Activated T-cell treated with anti-CD3 and anti-CD28 coated beads, Interleukin-2, amount 50 U/mL, for 4 hours (primary cell): Measurements from ENCODE around the gene CLSTN2. TPM values are rescaled to one million over a fixed set of nuclear protein-coding genes. Genes with fewer than 3 reads are reported as not detected.

Experiments used
- ATAC-seq, 2 donors: fragments of 200-7000 bp; cut with Tn5 transposase; one replicate each; pipeline ENCODE4 v1.10.0; 2021
- DNase-seq: peaks from one replicate; pipeline ENCODE4 v3.0.0-alpha.2; 2020
- H3K27me3 Mint-ChIP-seq: one replicate; pipeline ENCODE4 v1.8.0; 2021; ENCODE audit warnings: low read depth, mixed read lengths
- H3K36me3 Mint-ChIP-seq: one replicate; pipeline ENCODE4 v1.8.0; 2022; ENCODE audit warnings: mixed read lengths; ENCODE audit not compliant: insufficient read depth
- H3K4me1 Mint-ChIP-seq: one replicate; pipeline ENCODE4 v1.8.0; 2021; ENCODE audit warnings: low read depth, mixed read lengths
- H3K4me3 Mint-ChIP-seq: one replicate; pipeline ENCODE4 v1.8.0; 2021; ENCODE audit warnings: mild to moderate bottlenecking, moderate library complexity, mixed read lengths
- H3K9me3 Mint-ChIP-seq: one replicate; pipeline ENCODE4 v1.8.0; 2021; ENCODE audit warnings: mixed read lengths
- total RNA-seq, 3 donors: library from RNA; stranded (reverse); gene quantifications; one replicate each; pipeline ENCODE4 v1.2.1, GENCODE V29; 2021

CLSTN2 gene
- total RNA-seq, 3 donors from 2014 or later, result under 0.01 to 0.10 (median 0.03) TPM

DNA sequence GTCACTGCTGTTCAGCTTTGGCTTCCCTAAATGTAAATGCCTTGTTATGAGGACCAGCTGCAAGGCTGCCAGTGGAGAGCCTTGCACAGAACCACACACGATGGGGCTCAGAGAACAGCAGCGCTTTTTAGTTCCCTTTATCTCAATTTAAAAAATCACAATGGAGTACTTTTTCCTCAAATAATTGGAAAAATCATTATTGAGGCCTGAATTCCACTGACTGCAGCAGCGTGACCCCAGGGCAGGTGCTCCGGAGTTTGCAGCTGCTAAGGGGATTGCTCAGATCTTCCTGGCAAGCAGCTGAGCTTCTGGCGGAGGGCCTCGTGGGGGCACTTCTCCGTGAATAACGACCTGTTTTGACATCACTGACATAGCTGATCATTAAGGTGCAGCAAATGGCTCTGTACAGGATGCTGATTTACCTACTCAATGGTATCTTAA, 497.3 kb downstream of the CLSTN2 start:
- no peak for DNase-seq
- Mint-ChIP-seq H3K4me3 (no peak overlapping the region), H3K27me3 (peaks cover 3% of the 10 kb centered on the region), H3K9me3 (no peaks in the 10 kb centered on the region), H3K36me3 (no peaks in the 10 kb centered on the region), H3K4me1 (no peaks in the 10 kb centered on the region)
- ATAC-seq, result no peak

DNA sequence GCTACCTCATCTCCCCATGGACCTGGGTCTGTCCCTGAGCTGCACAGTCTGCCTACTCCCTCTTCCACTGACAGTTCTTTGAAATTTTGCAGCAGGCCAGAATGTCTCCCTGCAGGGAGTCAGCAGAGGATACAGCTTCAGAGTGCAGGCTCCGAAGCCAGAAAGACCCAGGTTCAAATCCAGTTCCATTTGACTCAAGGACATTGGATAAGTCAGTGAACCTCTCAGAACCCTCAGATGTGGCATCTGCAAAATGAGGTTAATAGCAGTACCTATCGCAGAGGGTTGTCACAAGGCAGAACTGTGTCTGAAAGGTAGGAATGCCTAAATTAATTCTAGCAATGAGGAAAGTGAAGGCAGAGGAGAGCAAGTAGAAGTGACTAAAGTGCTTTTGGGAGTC, 498.4 kb downstream of the CLSTN2 start:
- no peaks in the 10 kb centered on the region for H3K9me3 Mint-ChIP-seq
- no peaks in the 10 kb centered on the region for H3K4me1 Mint-ChIP-seq
- ATAC-seq (no peak), DNase-seq (no peak)
- H3K4me3 Mint-ChIP-seq, result no peak overlapping the region
- H3K27me3 Mint-ChIP-seq, result peaks cover 3% of the 10 kb centered on the region
- no peaks in the 10 kb centered on the region for H3K36me3 Mint-ChIP-seq

DNA sequence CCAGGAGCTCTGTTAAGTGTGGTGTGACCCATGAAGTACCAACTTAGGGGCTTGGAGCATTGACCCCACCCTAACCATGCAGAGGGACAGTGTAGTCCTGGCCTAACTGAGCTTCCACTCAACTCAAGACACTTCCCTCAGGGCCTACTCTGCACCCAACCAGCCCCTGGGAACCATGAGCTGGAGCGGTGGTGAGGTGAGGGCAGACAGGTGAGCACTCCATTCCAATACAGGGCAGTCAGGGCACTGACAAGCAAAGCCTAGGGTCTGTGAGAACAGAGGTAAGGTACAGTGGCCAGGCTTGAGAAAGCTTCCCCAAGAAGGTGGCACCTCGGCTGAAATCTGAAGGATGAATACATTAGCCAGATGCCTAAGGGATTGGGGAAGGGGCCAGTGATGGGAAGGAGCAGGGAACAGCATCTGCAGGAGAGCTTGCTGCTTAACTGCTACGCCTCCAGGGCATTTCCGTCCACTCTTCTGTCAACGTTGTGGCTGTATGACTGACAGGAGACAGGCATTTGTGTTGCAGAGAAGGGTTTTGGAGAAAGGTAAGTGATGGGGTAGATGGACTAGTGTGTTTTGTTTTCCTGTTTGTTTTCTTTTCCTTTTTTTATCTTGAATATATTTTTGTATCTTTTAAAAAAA, 499.4 kb downstream of the CLSTN2 start:
- no peaks in the 10 kb centered on the region for H3K4me1 Mint-ChIP-seq
- H3K36me3 Mint-ChIP-seq, result no peaks in the 10 kb centered on the region
- ATAC-seq (no peak), DNase-seq (no peak)
- H3K27me3 Mint-ChIP-seq, result peaks cover 3% of the 10 kb centered on the region
- H3K9me3 Mint-ChIP-seq, result no peaks in the 10 kb centered on the region
- no peak overlapping the region for H3K4me3 Mint-ChIP-seq

DNA sequence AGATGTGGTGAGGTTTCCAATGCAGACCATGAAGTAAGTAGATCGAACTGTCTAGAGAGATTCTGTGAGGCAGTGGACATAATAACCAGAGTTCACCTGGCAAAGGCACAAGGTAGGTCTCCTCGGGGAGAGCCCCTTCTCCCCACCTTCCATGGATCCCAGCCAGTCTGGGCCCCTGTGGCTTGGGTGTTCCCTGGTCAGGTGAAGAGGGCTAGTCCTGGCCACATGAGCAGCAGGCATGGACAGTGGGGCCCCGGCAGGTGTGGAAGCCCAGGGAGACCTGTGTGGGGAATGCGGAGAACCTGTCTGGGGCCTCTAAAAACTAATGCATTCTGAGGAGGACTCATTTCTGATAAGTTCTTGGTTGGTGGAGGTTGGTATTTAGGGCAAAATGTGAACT, 501.4 kb downstream of the CLSTN2 start:
- no peaks in the 10 kb centered on the region for H3K36me3 Mint-ChIP-seq
- peaks cover 3% of the 10 kb centered on the region for H3K27me3 Mint-ChIP-seq
- no peak overlapping the region for H3K4me3 Mint-ChIP-seq
- DNase-seq (no peak), ATAC-seq (no peak)
- no peaks in the 10 kb centered on the region for H3K9me3 Mint-ChIP-seq
- no peaks in the 10 kb centered on the region for H3K4me1 Mint-ChIP-seq

DNA sequence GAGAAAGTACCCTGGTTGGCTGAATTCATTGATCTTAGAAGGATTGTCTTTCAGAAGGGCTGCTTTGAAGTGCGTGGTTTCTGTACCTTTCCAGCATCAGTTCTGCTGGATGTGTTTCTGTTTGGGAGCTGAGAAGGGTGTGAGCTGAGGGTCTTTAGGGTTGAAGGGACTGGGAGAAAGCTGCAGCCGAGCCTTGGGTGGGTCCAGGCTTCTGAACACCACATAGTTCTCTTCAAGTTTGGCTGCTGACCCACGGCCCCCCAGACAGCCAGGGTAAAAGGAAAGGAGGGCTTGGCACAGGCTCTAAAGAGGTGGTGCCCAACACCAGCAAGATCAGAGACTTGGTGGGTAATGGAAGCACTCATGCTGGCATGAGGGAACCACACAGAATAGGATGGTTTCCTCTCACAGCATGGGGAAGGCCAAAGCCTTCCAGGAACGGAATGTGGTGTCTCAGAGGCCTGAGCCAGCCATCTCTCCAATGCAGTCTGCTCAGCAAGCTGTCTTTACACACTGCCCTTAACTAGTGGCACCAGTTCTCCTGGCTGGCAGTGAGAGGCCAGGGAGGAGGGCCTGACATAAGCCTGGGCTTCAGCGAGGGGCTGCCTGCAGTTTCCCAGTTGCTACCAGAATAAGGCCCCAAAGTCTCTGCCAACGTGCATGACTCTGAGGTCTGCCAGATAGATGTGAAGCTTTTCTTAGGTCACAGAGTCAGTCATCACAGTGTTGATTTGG, 503.9 kb downstream of the CLSTN2 start:
- Mint-ChIP-seq H3K4me3 (no peak overlapping the region), H3K4me1 (no peaks in the 10 kb centered on the region), H3K27me3 (peaks cover 5% of the 10 kb centered on the region), H3K9me3 (no peaks in the 10 kb centered on the region), H3K36me3 (no peaks in the 10 kb centered on the region)
- DNase-seq, result no peak
- no peak for ATAC-seq

DNA sequence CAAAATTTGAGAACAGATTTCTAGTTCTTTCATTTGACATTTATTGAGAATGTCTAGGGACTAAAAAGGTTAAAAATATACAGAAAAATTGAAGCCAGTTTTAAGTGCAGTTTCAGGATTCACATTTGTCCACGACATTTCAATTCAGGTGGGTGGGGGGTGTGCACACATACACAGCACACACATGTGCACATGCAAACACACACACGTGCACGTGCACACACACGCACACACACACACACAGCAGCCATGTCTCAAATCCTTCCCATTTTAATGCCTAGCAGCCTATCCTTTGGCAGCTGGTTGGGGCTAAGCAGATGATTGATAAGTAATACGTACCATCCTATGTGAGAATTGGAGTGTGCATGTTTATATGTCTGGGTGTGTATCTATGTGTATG, 504.5 kb downstream of the CLSTN2 start:
- no peak for ATAC-seq
- H3K9me3 Mint-ChIP-seq, result no peaks in the 10 kb centered on the region
- no peak for DNase-seq
- no peak overlapping the region for H3K4me3 Mint-ChIP-seq
- H3K36me3 Mint-ChIP-seq, result no peaks in the 10 kb centered on the region
- H3K27me3 Mint-ChIP-seq, result peaks cover 5% of the 10 kb centered on the region
- H3K4me1 Mint-ChIP-seq, result no peaks in the 10 kb centered on the region

DNA sequence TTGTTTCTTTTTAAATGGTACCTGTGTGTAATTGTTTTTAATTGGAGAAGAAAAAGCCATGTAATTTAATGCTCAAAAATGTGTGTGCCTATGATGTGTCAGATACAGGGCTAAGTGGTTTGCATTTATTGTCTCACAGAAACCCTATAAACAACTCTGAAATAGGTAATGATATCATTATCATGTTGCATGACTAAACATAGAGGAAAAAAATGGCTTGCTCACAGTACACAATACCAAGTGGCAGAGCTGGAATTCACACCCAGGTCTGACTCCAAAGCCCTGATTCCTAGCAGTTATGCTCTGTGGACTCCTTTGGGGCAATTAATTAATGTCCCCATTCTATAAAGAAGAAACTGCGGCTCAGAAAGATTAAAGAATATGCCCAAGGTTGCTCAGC, 505.5 kb downstream of the CLSTN2 start:
- Mint-ChIP-seq H3K27me3 (peaks cover 5% of the 10 kb centered on the region), H3K4me1 (no peaks in the 10 kb centered on the region), H3K9me3 (no peaks in the 10 kb centered on the region), H3K36me3 (no peaks in the 10 kb centered on the region), H3K4me3 (no peak overlapping the region)
- ATAC-seq (no peak), DNase-seq (no peak)

DNA sequence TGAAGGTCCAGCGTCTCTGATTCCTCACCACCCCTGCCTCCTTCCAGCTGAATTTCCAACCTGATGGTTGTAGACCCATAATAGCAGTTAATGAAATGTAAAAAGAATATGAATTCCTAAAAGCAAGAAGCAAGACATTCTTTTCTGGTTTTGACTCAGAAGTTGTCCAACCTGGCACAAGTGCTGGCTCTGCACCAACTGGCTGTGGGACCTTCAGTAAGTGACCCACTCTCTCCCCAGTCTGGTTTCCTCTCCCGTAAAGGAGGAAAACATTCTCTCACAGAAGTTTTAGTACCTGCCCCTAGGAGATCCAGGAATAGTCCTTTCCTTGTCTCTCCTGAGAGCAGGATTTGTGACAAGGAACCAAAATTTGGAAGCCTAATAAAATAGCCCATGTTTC, 506.0 kb downstream of the CLSTN2 start:
- Mint-ChIP-seq H3K4me1 (no peaks in the 10 kb centered on the region), H3K4me3 (no peak overlapping the region), H3K9me3 (no peaks in the 10 kb centered on the region), H3K36me3 (no peaks in the 10 kb centered on the region), H3K27me3 (peaks cover 5% of the 10 kb centered on the region)
- no peak for DNase-seq
- no peak for ATAC-seq

DNA sequence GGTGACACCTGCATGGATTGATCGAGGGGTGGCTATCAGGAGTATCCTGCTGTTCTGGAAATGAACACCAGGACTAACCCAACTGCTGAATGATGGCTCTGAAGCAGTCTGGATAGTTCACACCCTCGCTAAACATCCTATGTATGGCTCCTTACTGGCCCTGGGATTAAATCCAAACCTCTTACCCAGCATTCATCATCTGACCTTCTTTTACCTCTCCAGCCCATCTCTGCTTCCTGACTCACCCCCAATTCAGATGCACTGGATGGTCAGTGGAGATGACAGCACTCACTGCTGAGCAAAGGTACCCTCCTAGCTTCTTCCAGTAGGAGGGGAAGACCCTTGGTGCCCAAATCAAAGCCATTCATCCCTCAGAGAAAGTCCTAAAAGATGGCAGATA, 507.6 kb downstream of the CLSTN2 start:
- no peaks in the 10 kb centered on the region for H3K4me1 Mint-ChIP-seq
- ATAC-seq (no peak), DNase-seq (no peak)
- peaks cover 3% of the 10 kb centered on the region for H3K27me3 Mint-ChIP-seq
- no peak overlapping the region for H3K4me3 Mint-ChIP-seq
- no peaks in the 10 kb centered on the region for H3K36me3 Mint-ChIP-seq
- no peaks in the 10 kb centered on the region for H3K9me3 Mint-ChIP-seq

DNA sequence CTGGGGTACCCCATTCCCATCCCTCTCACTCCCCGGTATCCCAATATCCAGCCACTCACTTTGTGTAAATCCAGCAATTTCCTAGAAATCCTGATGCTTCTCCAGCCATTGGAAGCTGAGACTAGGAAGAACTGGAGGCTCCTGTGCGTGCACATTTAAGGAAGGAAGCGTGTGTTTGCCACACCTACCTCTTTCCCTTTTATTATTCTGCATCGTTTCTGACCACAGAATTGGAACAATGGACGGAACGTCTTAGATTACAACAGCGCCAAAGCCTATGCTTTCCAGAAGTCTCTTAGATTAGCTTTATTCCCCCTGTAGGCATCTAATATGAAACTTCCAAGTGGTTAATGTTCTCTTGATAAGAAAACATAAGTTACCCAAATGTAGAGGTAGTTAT, 508.1 kb downstream of the CLSTN2 start:
- Mint-ChIP-seq H3K27me3 (peaks cover 3% of the 10 kb centered on the region), H3K9me3 (no peaks in the 10 kb centered on the region), H3K4me1 (no peaks in the 10 kb centered on the region), H3K4me3 (no peak overlapping the region), H3K36me3 (no peaks in the 10 kb centered on the region)
- ATAC-seq, result no peak
- DNase-seq, result no peak

DNA sequence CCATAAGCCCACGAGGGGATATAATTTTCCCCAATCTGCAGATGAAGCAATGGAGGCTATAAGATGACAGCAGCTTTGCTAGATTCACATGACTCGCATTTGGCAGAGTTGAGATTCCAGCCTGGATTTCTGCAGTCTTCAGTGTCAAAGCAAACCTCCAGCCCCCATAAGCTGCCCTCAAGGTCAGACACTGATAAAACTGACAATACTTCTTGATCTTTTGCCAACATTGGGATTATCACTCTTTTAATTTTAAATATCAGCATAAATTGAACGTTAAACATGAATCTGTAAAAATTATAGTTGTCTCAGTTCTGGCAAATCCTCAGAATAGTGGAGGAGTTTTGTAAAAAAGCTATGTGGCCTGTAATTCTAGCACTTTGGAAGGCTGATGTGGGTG, 508.8 kb downstream of the CLSTN2 start:
- Mint-ChIP-seq H3K4me3 (no peak overlapping the region), H3K36me3 (no peaks in the 10 kb centered on the region), H3K27me3 (peaks cover 3% of the 10 kb centered on the region), H3K9me3 (no peaks in the 10 kb centered on the region), H3K4me1 (no peaks in the 10 kb centered on the region)
- ATAC-seq, result no peak
- no peak for DNase-seq

DNA sequence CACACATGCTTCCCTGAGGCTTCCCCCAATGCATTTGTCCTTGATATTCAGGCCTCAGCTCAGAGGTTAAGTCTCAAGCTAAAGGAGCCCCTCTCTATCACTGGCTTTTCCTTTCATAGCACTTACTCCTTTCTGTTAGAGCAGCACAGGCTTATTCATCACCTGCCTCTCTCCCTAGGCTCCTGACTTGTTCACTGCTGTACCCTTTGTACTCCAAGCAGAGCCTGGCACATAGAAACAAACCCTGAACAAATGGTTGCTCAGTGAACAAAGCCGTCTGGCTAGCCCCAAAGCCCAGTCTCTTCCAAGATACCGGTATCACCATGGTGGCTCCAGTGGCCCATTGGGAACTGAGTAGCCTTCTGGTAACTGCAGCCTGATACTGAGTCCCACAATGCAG, 511.7 kb downstream of the CLSTN2 start:
- no peaks in the 10 kb centered on the region for H3K9me3 Mint-ChIP-seq
- ATAC-seq, result no peak
- H3K27me3 Mint-ChIP-seq, result no peaks in the 10 kb centered on the region

DNA sequence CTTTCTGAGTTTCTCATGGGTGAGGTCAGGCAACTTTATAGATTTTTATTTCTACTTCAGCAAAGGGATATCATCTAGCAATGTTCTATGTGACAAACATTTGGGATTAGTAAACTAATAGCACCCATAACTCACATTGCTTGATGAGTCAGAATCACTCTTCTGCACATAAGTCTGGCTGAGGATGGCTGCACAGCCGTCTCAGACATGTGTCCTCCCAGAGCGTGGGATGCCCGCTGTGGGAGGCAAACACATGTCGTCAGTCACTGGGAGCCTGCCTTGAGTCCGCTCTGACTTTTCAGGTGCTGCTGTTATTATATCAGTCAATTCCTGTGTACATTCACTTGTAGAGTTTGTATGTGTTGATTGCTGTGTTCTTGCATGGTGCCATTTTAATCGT, 512.2 kb downstream of the CLSTN2 start:
- Mint-ChIP-seq H3K9me3 (no peaks in the 10 kb centered on the region), H3K27me3 (no peaks in the 10 kb centered on the region), H3K4me1 (no peaks in the 10 kb centered on the region), H3K4me3 (no peak overlapping the region), H3K36me3 (no peaks in the 10 kb centered on the region)
- ATAC-seq (no peak), DNase-seq (no peak)

More for the DNA sequence above, 511.7 kb downstream of the CLSTN2 start:
- DNase-seq, result no peak
- H3K36me3 Mint-ChIP-seq, result no peaks in the 10 kb centered on the region
- no peak overlapping the region for H3K4me3 Mint-ChIP-seq
- no peaks in the 10 kb centered on the region for H3K4me1 Mint-ChIP-seq

DNA sequence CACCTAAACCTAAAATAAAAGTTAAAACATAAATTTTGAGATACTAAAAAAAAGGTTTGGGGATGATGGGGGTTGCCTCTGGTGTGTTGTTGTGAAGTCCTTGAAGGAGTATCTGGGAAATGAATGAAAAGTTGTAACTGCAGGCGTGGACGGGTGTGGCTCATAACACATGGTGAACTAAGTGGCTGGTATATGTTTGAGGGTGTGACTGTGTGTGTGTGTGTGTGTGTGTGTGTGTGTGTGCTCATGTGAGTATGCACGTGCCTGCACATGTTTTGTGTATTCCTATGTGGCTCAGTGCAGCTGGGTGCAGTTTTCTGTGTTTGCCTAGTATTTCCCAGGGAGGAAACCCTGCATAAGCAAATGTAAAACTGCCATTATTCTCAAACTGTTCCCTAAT, 513.0 kb downstream of the CLSTN2 start:
- H3K36me3 Mint-ChIP-seq, result no peaks in the 10 kb centered on the region
- no peaks in the 10 kb centered on the region for H3K4me1 Mint-ChIP-seq
- DNase-seq, result no peak
- H3K9me3 Mint-ChIP-seq, result no peaks in the 10 kb centered on the region
- H3K4me3 Mint-ChIP-seq, result no peak overlapping the region
- no peaks in the 10 kb centered on the region for H3K27me3 Mint-ChIP-seq
- ATAC-seq, result no peak
